Osteoblast (primary cell): ENCODE measurements around the gene PLEKHA1. TPM values are rescaled to one million over a fixed set of nuclear protein-coding genes. Genes with fewer than 3 reads are reported as not detected.

Source experiments
- DNase-seq: peaks from one replicate; pipeline ENCODE4 v3.0.0; 2011; ENCODE audit warnings: low spot score, mixed read lengths; ENCODE audit not compliant: insufficient read length; ENCODE audit errors: missing footprints
- H2AFZ ChIP-seq: 2 replicates; pipeline ENCODE4 v1.6.0; 2011; ENCODE audit warnings: mild to moderate bottlenecking, low read length
- H3K27ac ChIP-seq: 2 replicates; pipeline ENCODE4 v1.5.1; 2011; ENCODE audit warnings: mild to moderate bottlenecking, low read depth, low read length, moderate library complexity
- H3K27me3 ChIP-seq: 2 replicates; pipeline ENCODE4 v1.6.0; 2012; ENCODE audit warnings: mild to moderate bottlenecking, control low read depth, inconsistent platforms, low read length, moderate library complexity; ENCODE audit not compliant: insufficient read depth
- H3K36me3 ChIP-seq: 2 replicates; pipeline ENCODE4 v1.5.1; 2011; ENCODE audit warnings: mild to moderate bottlenecking, low read length, control low read depth, moderate library complexity; ENCODE audit not compliant: insufficient read depth
- H3K4me1 ChIP-seq: 2 replicates; pipeline ENCODE4 v1.5.1; 2011; ENCODE audit warnings: mild to moderate bottlenecking, low read length, control low read depth, moderate library complexity; ENCODE audit not compliant: insufficient read depth
- H3K4me2 ChIP-seq: 2 replicates; pipeline ENCODE4 v1.6.0; 2011; ENCODE audit warnings: mild to moderate bottlenecking, low read length; ENCODE audit not compliant: insufficient read depth
- H3K4me3 ChIP-seq: fragments of 200-600 bp; sonication (generic); 3 replicates; pipeline ENCODE4 v1.5.1; 2012; ENCODE audit warnings: mild to moderate bottlenecking, low read length, inconsistent platforms; ENCODE audit not compliant: insufficient read depth
- H3K79me2 ChIP-seq: 2 replicates; pipeline ENCODE4 v1.6.0; 2012; ENCODE audit warnings: mild to moderate bottlenecking, low read length, control low read depth, inconsistent platforms; ENCODE audit not compliant: insufficient read depth
- H3K9me3 ChIP-seq: 2 replicates; pipeline ENCODE4 v1.5.1; 2011; ENCODE audit warnings: low read depth, low read length, control low read depth
- H4K20me1 ChIP-seq: 2 replicates; pipeline ENCODE4 v1.6.0; 2012; ENCODE audit warnings: mild to moderate bottlenecking, low read length, control low read depth; ENCODE audit not compliant: insufficient read depth
- total RNA-seq: library from RNA; depleted of rRNA; stranded (reverse); fragments of >200 nt; gene quantifications from 2 replicates; pipeline ENCODE4 v1.2.3, GENCODE V29; 2012
- TF ChIP-seq, protein P1 (sequence below): IDR thresholded peaks from 2 replicates; pipeline ENCODE4 v1.5.1; 2011; ENCODE audit warnings: mild to moderate bottlenecking, low read depth, low read length, moderate library complexity; ENCODE audit errors: extremely low read depth

Gene PLEKHA1
- total RNA-seq, 1 donor: 17.4 TPM

DNA sequence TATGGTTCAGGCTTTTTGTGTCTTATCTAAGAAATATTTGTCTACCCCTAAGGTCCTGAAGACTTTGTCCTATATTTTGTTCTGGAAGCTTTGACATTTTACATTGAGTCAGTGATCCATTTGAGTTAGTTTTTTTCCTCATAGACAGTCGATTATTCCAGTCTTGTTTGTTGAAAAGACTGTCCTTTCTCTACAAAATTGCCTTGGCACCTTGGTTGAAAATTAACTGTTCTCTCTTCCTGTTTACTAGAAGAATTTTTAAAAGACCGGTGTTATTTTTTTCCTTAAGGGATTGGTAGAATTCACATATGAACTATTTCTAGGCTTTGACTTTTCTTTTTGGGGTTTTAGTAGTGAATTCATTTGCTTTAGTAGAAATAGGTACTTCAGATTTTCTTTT is 12.0 kb downstream of the PLEKHA1 start:
- peaks cover 44% of the 10 kb centered on the region for H3K79me2 ChIP-seq

DNA sequence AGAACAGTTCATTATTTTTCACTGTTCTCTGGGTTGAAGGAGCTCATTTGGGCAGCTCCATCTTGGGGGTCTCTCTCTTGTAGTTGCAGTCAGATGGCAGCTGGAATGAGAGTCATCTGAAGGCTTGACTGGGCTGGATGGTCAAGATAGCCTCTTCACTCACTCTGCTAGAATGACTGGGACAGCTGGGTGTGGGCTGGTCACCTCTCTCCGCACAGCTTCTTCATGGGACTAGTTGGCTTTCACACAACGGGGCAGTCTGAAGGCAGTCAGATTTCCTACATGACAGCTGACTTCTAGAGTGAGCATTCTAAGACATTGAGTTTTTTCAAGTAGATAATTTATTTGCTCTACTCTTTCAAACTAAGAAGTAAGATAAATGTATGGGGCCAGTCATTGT is 13.1 kb downstream of the PLEKHA1 start:
- H3K27ac ChIP-seq: no peak overlapping the region
- no peaks in the 10 kb centered on the region for H3K27me3 ChIP-seq
- no peak overlapping the region for H2AFZ ChIP-seq
- H3K36me3 ChIP-seq: no peaks in the 10 kb centered on the region
- no peak overlapping the region for H3K4me2 ChIP-seq
- H3K79me2 ChIP-seq: peaks cover 40% of the 10 kb centered on the region
- no peaks in the 10 kb centered on the region for H3K4me1 ChIP-seq
- no peak overlapping the region for H3K4me3 ChIP-seq
- H3K9me3 ChIP-seq: no peaks in the 10 kb centered on the region
- TF ChIP-seq, protein P1, sequence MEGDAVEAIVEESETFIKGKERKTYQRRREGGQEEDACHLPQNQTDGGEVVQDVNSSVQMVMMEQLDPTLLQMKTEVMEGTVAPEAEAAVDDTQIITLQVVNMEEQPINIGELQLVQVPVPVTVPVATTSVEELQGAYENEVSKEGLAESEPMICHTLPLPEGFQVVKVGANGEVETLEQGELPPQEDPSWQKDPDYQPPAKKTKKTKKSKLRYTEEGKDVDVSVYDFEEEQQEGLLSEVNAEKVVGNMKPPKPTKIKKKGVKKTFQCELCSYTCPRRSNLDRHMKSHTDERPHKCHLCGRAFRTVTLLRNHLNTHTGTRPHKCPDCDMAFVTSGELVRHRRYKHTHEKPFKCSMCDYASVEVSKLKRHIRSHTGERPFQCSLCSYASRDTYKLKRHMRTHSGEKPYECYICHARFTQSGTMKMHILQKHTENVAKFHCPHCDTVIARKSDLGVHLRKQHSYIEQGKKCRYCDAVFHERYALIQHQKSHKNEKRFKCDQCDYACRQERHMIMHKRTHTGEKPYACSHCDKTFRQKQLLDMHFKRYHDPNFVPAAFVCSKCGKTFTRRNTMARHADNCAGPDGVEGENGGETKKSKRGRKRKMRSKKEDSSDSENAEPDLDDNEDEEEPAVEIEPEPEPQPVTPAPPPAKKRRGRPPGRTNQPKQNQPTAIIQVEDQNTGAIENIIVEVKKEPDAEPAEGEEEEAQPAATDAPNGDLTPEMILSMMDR: no peak
- DNase-seq: no peak
- peaks cover 19% of the 10 kb centered on the region for H4K20me1 ChIP-seq

More for the DNA sequence above, 12.0 kb downstream of the PLEKHA1 start:
- Histone ChIP-seq H4K20me1 (peaks cover 25% of the 10 kb centered on the region), H3K27me3 (no peaks in the 10 kb centered on the region), H3K4me2 (no peak overlapping the region), H3K36me3 (no peaks in the 10 kb centered on the region), H3K9me3 (no peaks in the 10 kb centered on the region), H3K4me3 (no peak overlapping the region), H3K4me1 (no peaks in the 10 kb centered on the region), H2AFZ (no peak overlapping the region), H3K27ac (no peak overlapping the region)
- DNase-seq: no peak
- TF ChIP-seq, protein P1: no peak

DNA sequence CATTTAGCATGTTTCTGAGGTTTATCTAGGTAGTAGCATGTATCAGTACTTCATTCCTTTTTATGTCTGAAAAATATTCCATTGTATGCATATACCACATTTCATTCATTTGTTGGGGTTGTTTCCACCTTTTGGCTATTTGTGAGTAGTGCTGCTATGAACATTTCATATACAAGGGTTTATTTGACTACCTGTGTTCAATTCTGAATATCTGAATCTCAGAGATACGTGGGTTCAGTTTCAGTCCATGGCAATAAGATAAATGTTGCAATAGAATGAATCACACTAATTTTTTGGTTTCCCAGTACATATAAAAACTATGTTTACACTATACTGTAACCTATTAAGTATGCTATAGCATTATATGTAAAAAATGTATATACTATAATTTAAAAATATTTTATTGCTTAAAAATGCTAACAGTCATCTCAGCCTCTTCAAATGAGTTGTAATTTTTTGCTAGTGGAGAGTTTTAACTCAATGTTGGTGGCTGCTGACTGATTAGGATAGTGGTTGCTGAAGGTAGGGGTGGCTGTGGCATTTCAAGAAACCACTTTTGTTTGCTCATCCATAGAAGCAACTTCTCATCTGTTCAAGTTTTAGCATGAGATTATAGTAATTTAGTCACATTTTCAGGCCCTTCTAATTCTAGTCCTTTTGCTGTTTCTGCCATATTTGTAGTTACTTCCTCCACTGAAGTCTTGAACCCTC is 13.9 kb downstream of the PLEKHA1 start:
- H3K9me3 ChIP-seq: no peaks in the 10 kb centered on the region
- TF ChIP-seq, protein P1: no peak
- H3K36me3 ChIP-seq: no peaks in the 10 kb centered on the region
- H3K4me3 ChIP-seq: no peak overlapping the region
- DNase-seq: no peak
- H4K20me1 ChIP-seq: peaks cover 19% of the 10 kb centered on the region
- H3K4me2 ChIP-seq: no peak overlapping the region
- H3K27me3 ChIP-seq: no peaks in the 10 kb centered on the region
- peaks cover 40% of the 10 kb centered on the region for H3K79me2 ChIP-seq
- H3K4me1 ChIP-seq: no peaks in the 10 kb centered on the region
- no peak overlapping the region for H2AFZ ChIP-seq
- no peak overlapping the region for H3K27ac ChIP-seq

DNA sequence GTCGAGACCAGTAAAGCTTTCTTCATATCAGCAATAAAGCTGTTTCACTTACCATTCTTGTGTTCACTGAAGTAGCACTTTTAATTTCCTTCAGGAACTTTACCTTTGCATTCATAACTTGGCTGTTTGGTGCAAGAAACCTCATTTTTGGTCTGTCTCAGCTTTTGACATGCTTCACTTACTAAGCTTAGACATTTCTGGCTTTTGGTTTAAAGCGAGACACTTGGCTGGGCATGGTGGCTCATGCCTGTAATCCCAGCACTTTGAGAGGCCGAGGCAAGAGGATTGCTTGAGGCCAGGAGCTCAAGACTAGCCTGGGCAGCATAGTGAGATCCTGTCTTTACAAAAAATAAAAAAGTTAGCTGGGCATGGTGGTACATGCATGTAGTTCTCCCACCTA is 15.8 kb downstream of the PLEKHA1 start:
- Histone ChIP-seq H4K20me1 (peaks cover 15% of the 10 kb centered on the region), H3K79me2 (peaks cover 37% of the 10 kb centered on the region), H3K9me3 (no peaks in the 10 kb centered on the region), H3K4me2 (no peak overlapping the region), H3K4me1 (no peaks in the 10 kb centered on the region), H3K27ac (no peak overlapping the region), H3K27me3 (no peaks in the 10 kb centered on the region), H2AFZ (no peak overlapping the region), H3K4me3 (no peak overlapping the region), H3K36me3 (peaks cover 6% of the 10 kb centered on the region)
- TF ChIP-seq, protein P1: no peak
- no peak for DNase-seq
